Progenitor cell of endocrine pancreas (in vitro differentiated cells): ENCODE results near the gene LRBA. TPM values are rescaled to one million over a fixed set of nuclear protein-coding genes. Genes with fewer than 3 reads are reported as not detected.

Experiments
- DNase-seq: peaks from one replicate; pipeline ENCODE4 v3.0.0; 2021; ENCODE audit warnings: low spot score; ENCODE audit not compliant: unreplicated experiment
- H3K27ac Mint-ChIP-seq: 2 replicates; pipeline ENCODE4 v1.8.0; 2021; ENCODE audit warnings: mild to moderate bottlenecking, moderate library complexity, mixed read lengths
- H3K27me3 Mint-ChIP-seq: 2 replicates; pipeline ENCODE4 v1.8.0; 2021; ENCODE audit warnings: mixed read lengths
- H3K36me3 Mint-ChIP-seq: 2 replicates; pipeline ENCODE4 v1.8.0; 2022; ENCODE audit warnings: mixed read lengths; ENCODE audit not compliant: insufficient read depth
- H3K4me1 Mint-ChIP-seq: 2 replicates; pipeline ENCODE4 v1.8.0; 2021; ENCODE audit warnings: low read depth, mixed read lengths
- H3K4me3 Mint-ChIP-seq: 2 replicates; pipeline ENCODE4 v1.8.0; 2021; ENCODE audit warnings: low read depth, mild to moderate bottlenecking, moderate library complexity, mixed read lengths
- H3K9me3 Mint-ChIP-seq: 2 replicates; pipeline ENCODE4 v1.8.0; 2021; ENCODE audit warnings: low read depth, mixed read lengths
- total RNA-seq: library from RNA; stranded (reverse); gene quantifications from 2 replicates; pipeline ENCODE4 v1.2.1, GENCODE V29; 2021
- TF ChIP-seq, protein P1 (sequence below): fragments of 200-600 bp; sonication (generic); IDR thresholded peaks from one replicate; pipeline ENCODE4 v1.5.0; 2021; ENCODE audit warnings: antibody characterized with exemption, mild to moderate bottlenecking; ENCODE audit not compliant: unreplicated experiment

The LRBA gene
- total RNA-seq, 1 donor from 2014 or later: 95.2 TPM

DNA sequence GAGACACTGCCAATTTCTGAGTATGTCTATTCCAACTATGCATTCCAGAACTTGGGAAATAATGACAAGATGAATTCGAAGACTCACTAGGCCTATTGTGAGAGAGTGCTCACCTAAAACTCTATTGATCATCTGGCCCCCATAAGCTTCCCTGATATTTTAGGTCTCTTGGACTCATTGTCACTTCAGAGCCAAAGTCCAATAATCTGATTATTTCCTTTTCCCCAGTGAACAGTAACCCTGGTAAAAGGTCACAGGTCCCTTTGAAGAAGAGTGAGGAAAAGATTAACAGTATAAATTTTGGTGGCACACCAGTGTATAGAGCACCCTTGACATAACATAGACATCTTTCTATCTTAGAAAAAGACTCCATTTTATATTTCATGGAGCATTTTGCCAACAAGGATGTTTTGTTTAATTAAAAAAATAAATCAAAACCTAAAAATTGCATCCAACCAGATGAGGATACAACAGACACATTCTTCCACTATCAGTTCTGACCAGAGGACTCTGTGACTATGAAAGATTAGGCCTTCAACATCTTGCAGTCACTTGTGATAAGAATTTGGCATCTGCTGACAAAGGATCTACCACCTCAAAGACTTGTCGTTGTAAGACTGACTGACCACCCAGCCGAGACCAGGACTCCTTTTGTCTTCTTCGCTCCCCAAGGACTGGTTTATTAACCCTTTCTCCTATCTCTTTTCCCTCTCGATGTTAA, 241.2 kb downstream of the LRBA start:
- no peak overlapping the region for H3K27ac Mint-ChIP-seq
- H3K27me3 Mint-ChIP-seq: no peaks in the 10 kb centered on the region
- no peak for DNase-seq
- H3K4me1 Mint-ChIP-seq: peaks cover 9% of the 10 kb centered on the region
- no peaks in the 10 kb centered on the region for H3K9me3 Mint-ChIP-seq
- no peak overlapping the region for H3K4me3 Mint-ChIP-seq
- TF ChIP-seq, protein P1, sequence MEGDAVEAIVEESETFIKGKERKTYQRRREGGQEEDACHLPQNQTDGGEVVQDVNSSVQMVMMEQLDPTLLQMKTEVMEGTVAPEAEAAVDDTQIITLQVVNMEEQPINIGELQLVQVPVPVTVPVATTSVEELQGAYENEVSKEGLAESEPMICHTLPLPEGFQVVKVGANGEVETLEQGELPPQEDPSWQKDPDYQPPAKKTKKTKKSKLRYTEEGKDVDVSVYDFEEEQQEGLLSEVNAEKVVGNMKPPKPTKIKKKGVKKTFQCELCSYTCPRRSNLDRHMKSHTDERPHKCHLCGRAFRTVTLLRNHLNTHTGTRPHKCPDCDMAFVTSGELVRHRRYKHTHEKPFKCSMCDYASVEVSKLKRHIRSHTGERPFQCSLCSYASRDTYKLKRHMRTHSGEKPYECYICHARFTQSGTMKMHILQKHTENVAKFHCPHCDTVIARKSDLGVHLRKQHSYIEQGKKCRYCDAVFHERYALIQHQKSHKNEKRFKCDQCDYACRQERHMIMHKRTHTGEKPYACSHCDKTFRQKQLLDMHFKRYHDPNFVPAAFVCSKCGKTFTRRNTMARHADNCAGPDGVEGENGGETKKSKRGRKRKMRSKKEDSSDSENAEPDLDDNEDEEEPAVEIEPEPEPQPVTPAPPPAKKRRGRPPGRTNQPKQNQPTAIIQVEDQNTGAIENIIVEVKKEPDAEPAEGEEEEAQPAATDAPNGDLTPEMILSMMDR: no peak
- H3K36me3 Mint-ChIP-seq: peaks cover 4% of the 10 kb centered on the region

DNA sequence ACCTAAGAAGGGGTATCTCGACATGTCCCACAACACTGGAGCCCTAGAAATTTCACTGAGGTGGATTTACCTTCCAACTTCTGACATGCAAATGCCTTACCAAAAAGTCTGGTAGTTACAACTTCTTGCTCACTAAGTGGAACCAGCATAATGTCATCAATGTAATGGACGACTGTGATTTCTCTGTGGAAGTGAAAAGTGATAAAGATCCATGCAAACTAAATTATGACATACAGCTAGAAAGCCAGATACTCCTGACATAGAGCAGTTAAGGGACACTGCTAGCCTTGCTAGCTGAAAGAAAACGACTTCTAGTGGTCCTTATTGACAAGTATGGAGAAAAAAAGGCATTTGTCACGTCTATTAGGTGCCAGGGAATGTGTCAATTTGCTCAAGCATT, 242.1 kb downstream of the LRBA start:
- Mint-ChIP-seq H3K9me3 (no peaks in the 10 kb centered on the region), H3K4me3 (no peak overlapping the region), H3K27me3 (no peaks in the 10 kb centered on the region), H3K27ac (no peak overlapping the region), H3K4me1 (peaks cover 5% of the 10 kb centered on the region), H3K36me3 (peaks cover 4% of the 10 kb centered on the region)
- TF ChIP-seq, protein P1: no peak
- DNase-seq: no peak

DNA sequence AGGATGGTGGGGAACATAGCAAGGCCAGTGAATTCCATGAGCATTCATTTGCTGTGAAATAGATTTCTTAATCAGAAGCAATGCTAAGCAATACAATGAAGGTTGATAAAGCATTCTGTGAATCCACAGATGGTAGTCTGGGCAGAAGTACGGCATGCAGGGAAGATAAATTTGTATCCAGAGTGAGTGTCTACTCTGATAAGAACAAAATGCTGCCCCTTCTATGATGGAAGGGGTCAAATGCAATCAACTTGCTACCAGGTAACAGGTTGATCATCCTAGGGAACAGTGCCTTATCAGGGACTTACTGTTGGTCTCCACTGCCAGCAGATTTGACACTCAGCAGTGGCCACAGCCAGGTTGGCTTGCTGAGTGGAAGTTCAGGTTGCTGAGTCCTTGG, 243.7 kb downstream of the LRBA start:
- no peak for DNase-seq
- Mint-ChIP-seq H3K27me3 (no peaks in the 10 kb centered on the region), H3K36me3 (peaks cover 2% of the 10 kb centered on the region), H3K27ac (no peak overlapping the region), H3K4me1 (peaks cover 1% of the 10 kb centered on the region), H3K4me3 (no peak overlapping the region), H3K9me3 (no peaks in the 10 kb centered on the region)
- TF ChIP-seq, protein P1: no peak

DNA sequence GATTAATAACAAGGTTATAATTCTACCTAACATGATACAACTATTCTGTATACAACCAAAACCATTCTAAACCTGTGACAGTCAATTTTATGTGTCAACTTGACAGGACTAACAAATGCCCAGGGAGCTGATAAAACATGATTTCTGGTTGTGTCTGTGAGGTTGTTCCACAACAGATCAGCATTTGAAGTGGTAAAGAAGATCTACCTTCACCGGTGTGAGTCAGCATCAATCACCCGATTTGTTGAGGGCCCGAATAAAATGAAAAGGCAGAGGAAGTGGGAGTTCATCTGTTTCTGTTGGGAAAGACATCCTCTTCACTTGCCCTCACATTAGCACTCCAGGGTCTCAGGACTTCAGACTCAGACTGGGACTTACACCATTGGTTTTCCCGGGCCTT, 245.2 kb downstream of the LRBA start:
- Mint-ChIP-seq H3K36me3 (peaks cover 6% of the 10 kb centered on the region), H3K9me3 (peaks cover 3% of the 10 kb centered on the region), H3K4me1 (peaks cover 1% of the 10 kb centered on the region), H3K4me3 (no peak overlapping the region), H3K27ac (peak overlapping the region; percentile 41), H3K27me3 (no peaks in the 10 kb centered on the region)
- TF ChIP-seq, protein P1: no peak
- no peak for DNase-seq

DNA sequence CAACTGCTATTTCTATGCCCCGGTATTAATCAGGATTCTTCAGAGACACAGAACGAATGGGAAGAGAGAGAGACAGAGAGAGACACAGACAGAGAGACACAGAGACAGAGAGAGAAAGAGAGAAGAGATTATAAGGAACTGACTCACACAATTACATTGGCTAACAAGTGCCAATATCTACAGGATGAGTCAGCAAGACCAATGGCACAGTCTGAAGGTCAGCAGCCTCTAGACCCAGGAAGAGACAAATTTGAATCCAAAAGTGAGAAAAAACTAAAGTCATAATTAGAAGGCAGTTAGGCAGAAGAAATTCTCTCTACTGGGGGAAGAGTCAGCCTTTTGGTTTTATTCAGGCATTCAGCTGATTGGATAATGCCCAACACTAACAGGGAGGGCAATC, 245.8 kb downstream of the LRBA start:
- H3K4me1 Mint-ChIP-seq: peaks cover 1% of the 10 kb centered on the region
- no peaks in the 10 kb centered on the region for H3K27me3 Mint-ChIP-seq
- no peak for DNase-seq
- H3K9me3 Mint-ChIP-seq: peaks cover 9% of the 10 kb centered on the region
- H3K36me3 Mint-ChIP-seq: peaks cover 10% of the 10 kb centered on the region
- H3K27ac Mint-ChIP-seq: no peak overlapping the region
- H3K4me3 Mint-ChIP-seq: no peak overlapping the region
- TF ChIP-seq, protein P1: no peak
